Endothelial cell of umbilical vein (primary cell): ENCODE measurements around the gene HAND2. TPM values are rescaled to one million over a fixed set of nuclear protein-coding genes. Genes with fewer than 3 reads are reported as not detected.

Experiments used
- BruUV-seq: library from RNA; stranded (reverse); fragments of 400-500 nt; replicated peaks from 2 replicates; lab custom pipeline; 2021; lab: Mats Ljungman, UMichigan
- CTCF ChIA-PET: fragments of 300-600, 350-600 bp; sonication (Branson Sonifier 250); formaldehyde crosslinking; loops from one replicate; lab custom pipeline; 2021; ENCODE audit warnings: antibody characterized with exemption, inconsistent platforms; lab: Charles Lee
- POLR2A ChIA-PET: fragments of 300-600, 350-600 bp; sonication (Branson Sonifier 250); formaldehyde crosslinking; loops from one replicate; lab custom pipeline; 2021; ENCODE audit warnings: antibody characterized with exemption, inconsistent platforms; lab: Charles Lee
- DNase-seq: peaks from one replicate; pipeline ENCODE4 v3.0.0-alpha.2; 2011; ENCODE audit warnings: low read depth, low spot score
- FAIRE-seq: peaks from 2 replicates; lab custom pipeline; 2011; peaks lifted over from hg19 to GRCh38; lab: Jason Lieb, UNC
- H2AFZ ChIP-seq: 2 replicates; pipeline ENCODE4 v1.6.0; 2012; ENCODE audit warnings: low read depth, low read length, control low read depth, inconsistent platforms
- H3K27ac ChIP-seq: 2 replicates; pipeline ENCODE4 v1.5.1; 2011; ENCODE audit warnings: low read depth, mild to moderate bottlenecking, control low read depth, low read length, moderate library complexity; ENCODE audit not compliant: insufficient read depth
- H3K27me3 ChIP-seq, 2 experiments: 2 replicates each; pipeline versions ENCODE4 v1.6.0 to v1.6.1; 2011; ENCODE audit warnings: low read length in 2 of 2, mixed read lengths in 1 of 2; ENCODE audit not compliant: control insufficient read depth in 2 of 2, insufficient read depth in 2 of 2
- H3K36me3 ChIP-seq, 2 experiments: 2 replicates in 1 of 2; 3 replicates in 1 of 2; pipeline ENCODE4 v1.5.1; 2011; ENCODE audit warnings: low read length in 2 of 2, mild to moderate bottlenecking in 1 of 2, moderate library complexity in 1 of 2; ENCODE audit not compliant: control insufficient read depth in 2 of 2, insufficient read depth in 2 of 2; ENCODE audit errors: extremely low read depth in 1 of 2
- H3K4me1 ChIP-seq: 3 replicates; pipeline ENCODE4 v1.5.1; 2011; ENCODE audit warnings: mild to moderate bottlenecking, low read length; ENCODE audit not compliant: control insufficient read depth, insufficient read depth; ENCODE audit errors: extremely low read depth
- H3K4me2 ChIP-seq: 2 replicates; pipeline ENCODE4 v1.6.1; 2011; ENCODE audit warnings: low read length, control low read depth, mixed read lengths; ENCODE audit not compliant: insufficient read depth
- H3K4me3 ChIP-seq, 3 experiments: fragments of 200-600 bp in 1 of 3; sonication (generic), shearing (Covaris generic) in 1 of 3; replicated peaks in 1 of 3; 2 replicates each; pipeline ENCODE4 v1.5.1; 2011 to 2016; ENCODE audit warnings: control low read depth in 3 of 3, low read length in 3 of 3, mild to moderate bottlenecking in 2 of 3, inconsistent platforms in 1 of 3, low read depth in 1 of 3, moderate library complexity in 1 of 3; ENCODE audit not compliant: insufficient read depth in 1 of 3
- H3K79me2 ChIP-seq: 2 replicates; pipeline ENCODE4 v1.6.0; 2012; ENCODE audit warnings: low read length, inconsistent platforms; ENCODE audit not compliant: control insufficient read depth, insufficient read depth
- H3K9ac ChIP-seq: replicated peaks from 2 replicates; pipeline ENCODE3; 2011; ENCODE audit warnings: low read length, control low read depth; ENCODE audit not compliant: insufficient read depth; ENCODE audit errors: extremely low read depth
- H3K9me1 ChIP-seq: replicated peaks from 3 replicates; pipeline ENCODE4 v1.6.0; 2011; ENCODE audit warnings: mild to moderate bottlenecking, low read length; ENCODE audit not compliant: control insufficient read depth, insufficient read depth; ENCODE audit errors: extremely low read depth
- H3K9me3 ChIP-seq: replicated peaks from 2 replicates; pipeline ENCODE4 v1.5.1; 2012; ENCODE audit warnings: low read length, inconsistent platforms; ENCODE audit not compliant: control insufficient read depth, insufficient read depth
- H4K20me1 ChIP-seq: replicated peaks from 2 replicates; pipeline ENCODE3; 2011; ENCODE audit warnings: mild to moderate bottlenecking, low read length; ENCODE audit not compliant: control insufficient read depth, insufficient read depth; ENCODE audit errors: extremely low read depth
- EZH2 ChIP-seq: IDR thresholded peaks from 2 replicates; pipeline ENCODE4 v1.6.1; 2012; ENCODE audit warnings: borderline replicate concordance, low read depth, mild to moderate bottlenecking, moderate library complexity, low read length, inconsistent platforms; ENCODE audit not compliant: severe bottlenecking
- FOS ChIP-seq: IDR thresholded peaks from 2 replicates; pipeline ENCODE4 v1.6.1; 2011; ENCODE audit warnings: mild to moderate bottlenecking, low read length, moderate library complexity, borderline replicate concordance; ENCODE audit not compliant: insufficient read depth
- GATA2 ChIP-seq: IDR thresholded peaks from 2 replicates; pipeline ENCODE4 v1.7.0; 2011; ENCODE audit warnings: low read depth, mild to moderate bottlenecking, moderate library complexity, mixed read lengths, low read length; ENCODE audit not compliant: insufficient read length, insufficient read depth
- JUN ChIP-seq: IDR thresholded peaks from 2 replicates; pipeline ENCODE4 v1.6.1; 2011; ENCODE audit warnings: borderline replicate concordance, low read depth; ENCODE audit not compliant: insufficient read length, insufficient read depth
- MYC ChIP-seq: IDR thresholded peaks from one replicate; pipeline ENCODE4 v1.6.1; 2011; ENCODE audit warnings: mild to moderate bottlenecking, low read depth, low read length
- POLR2A ChIP-seq: IDR thresholded peaks from 2 replicates; pipeline ENCODE4 v1.6.1; 2012; ENCODE audit warnings: low read depth, mild to moderate bottlenecking, control low read depth, low read length
- POLR2AphosphoS5 ChIP-seq: IDR thresholded peaks from 2 replicates; pipeline ENCODE4 v1.6.1; 2012; ENCODE audit warnings: low read depth, mild to moderate bottlenecking, control low read depth, low read length, moderate library complexity; ENCODE audit not compliant: insufficient read depth
- dilution Hi-C: fragments of 300-500 bp; cut with MboI; formaldehyde crosslinking; loops from one replicate; pipeline ENCODE4 v1.15.0; 2019; ENCODE audit warnings: low sequenced_read_pairs; ENCODE audit not compliant: extremely low pct_ligation_motif_present
- intact Hi-C: fragments of 100-400 bp; cut with micrococcal nuclease; formaldehyde crosslinking; loops from one replicate; pipeline ENCODE4 v1.10.0; 2022
- polyA plus RNA-seq, 4 experiments: library from polyadenylated mRNA; depleted of rRNA in 3 of 4; stranded (reverse) in 3 of 4; unstranded in 1 of 4; fragments of >200 nt; gene quantifications; 2 replicates each; pipeline versions ENCODE4 v1.2.1 to v1.2.3, GENCODE V29; 2011 to 2012; ENCODE audit warnings: missing spikeins in 1 of 4
- total RNA-seq: library from RNA; stranded (reverse); gene quantifications from 2 replicates; pipeline ENCODE4 v1.2.3, GENCODE V29; 2021
- TF ChIP-seq, protein P1 (sequence below): IDR thresholded peaks from 2 replicates; pipeline ENCODE4 v1.6.1; 2011; ENCODE audit not compliant: insufficient read depth, insufficient read length
- TF ChIP-seq, protein P2 (sequence below), 2 donors: IDR thresholded peaks; 1 replicate in 1 of 2; 2 replicates in 1 of 2; pipeline ENCODE4 v1.5.1; 2011; ENCODE audit warnings: low read length in 2 of 2, mild to moderate bottlenecking in 2 of 2, moderate library complexity in 2 of 2, control low read depth in 1 of 2, inconsistent platforms in 1 of 2, low read depth in 1 of 2; ENCODE audit not compliant: insufficient read depth in 1 of 2; ENCODE audit errors: extremely low read depth in 1 of 2

Gene HAND2
- total and polyA plus RNA-seq, 2 donors (not counting 3 experiments of a cell fraction or from before 2014, with no cell fraction given) = not detected

DNA sequence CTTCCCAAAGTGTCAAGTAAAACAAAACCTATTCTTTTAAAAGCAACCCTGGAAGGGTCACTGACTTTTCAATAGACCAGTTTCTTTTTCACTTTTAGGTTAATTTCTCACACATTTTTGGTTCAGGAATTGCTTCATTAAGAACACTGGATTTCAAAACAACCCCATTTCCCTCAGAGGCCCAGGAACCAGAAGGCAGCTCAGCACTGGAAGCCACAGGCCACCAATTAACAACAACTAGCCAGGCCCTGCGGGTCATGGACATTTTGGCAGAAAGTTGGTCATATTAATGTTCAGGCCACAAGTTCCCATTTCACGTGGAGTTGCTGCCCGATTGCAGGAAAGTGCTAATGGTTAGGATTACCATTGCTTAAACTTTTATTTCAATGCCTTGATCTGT lies 39.8 kb downstream of the HAND2 start:
- no peak overlapping the region for H3K4me3 ChIP-seq
- no peaks in the 10 kb centered on the region for H3K9me3 ChIP-seq
- dilution Hi-C loops (no loop called here), intact Hi-C loops (loop anchor here (5.0 kb wide), 1 partner anchor 158 kb away; the partner anchor contains the start of gene HMGB2)
- H3K79me2 ChIP-seq = no peaks in the 10 kb centered on the region
- CTCF ChIA-PET = interaction anchor here (0.7 to 1.7 kb wide), 4 partner anchors 11 to 171 kb away, joined by 3 to 6 read pairs (median 4); no protein-coding TSS in a partner anchor
- no peaks in the 10 kb centered on the region for H3K36me3 ChIP-seq
- H4K20me1 ChIP-seq = no peaks in the 10 kb centered on the region
- H2AFZ ChIP-seq = no peak overlapping the region
- FAIRE-seq = no peak
- H3K9ac ChIP-seq = no peak overlapping the region
- H3K4me1 ChIP-seq = peaks cover 14% of the 10 kb centered on the region
- no TSS peak for BruUV-seq
- no peak overlapping the region for H3K4me2 ChIP-seq
- POLR2A ChIA-PET = no interaction called here
- H3K27me3 ChIP-seq = peaks cover 4 to 5% of the 10 kb centered on the region in 2 experiments
- no peak overlapping the region for H3K27ac ChIP-seq
- no peak for DNase-seq
- H3K9me1 ChIP-seq = no peaks in the 10 kb centered on the region
- TF ChIP-seq, protein P1, sequence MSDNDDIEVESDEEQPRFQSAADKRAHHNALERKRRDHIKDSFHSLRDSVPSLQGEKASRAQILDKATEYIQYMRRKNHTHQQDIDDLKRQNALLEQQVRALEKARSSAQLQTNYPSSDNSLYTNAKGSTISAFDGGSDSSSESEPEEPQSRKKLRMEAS = no peak
- no peak for TF ChIP-seq POLR2AphosphoS5
- TF ChIP-seq GATA2 = no peak
- TF ChIP-seq EZH2 = no peak
- TF ChIP-seq, protein P2, sequence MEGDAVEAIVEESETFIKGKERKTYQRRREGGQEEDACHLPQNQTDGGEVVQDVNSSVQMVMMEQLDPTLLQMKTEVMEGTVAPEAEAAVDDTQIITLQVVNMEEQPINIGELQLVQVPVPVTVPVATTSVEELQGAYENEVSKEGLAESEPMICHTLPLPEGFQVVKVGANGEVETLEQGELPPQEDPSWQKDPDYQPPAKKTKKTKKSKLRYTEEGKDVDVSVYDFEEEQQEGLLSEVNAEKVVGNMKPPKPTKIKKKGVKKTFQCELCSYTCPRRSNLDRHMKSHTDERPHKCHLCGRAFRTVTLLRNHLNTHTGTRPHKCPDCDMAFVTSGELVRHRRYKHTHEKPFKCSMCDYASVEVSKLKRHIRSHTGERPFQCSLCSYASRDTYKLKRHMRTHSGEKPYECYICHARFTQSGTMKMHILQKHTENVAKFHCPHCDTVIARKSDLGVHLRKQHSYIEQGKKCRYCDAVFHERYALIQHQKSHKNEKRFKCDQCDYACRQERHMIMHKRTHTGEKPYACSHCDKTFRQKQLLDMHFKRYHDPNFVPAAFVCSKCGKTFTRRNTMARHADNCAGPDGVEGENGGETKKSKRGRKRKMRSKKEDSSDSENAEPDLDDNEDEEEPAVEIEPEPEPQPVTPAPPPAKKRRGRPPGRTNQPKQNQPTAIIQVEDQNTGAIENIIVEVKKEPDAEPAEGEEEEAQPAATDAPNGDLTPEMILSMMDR (IDR thresholded peaks at IDR 0.05; ENCODE audit: extremely low read depth in 1 of 2, insufficient read depth in 1 of 2, low read depth in 1 of 2, low read length in 2 of 2) = no peak
- no peak for TF ChIP-seq MYC
- no peak for TF ChIP-seq POLR2A
- TF ChIP-seq FOS = no peak
- TF ChIP-seq JUN = no peak
